SK-N-SH (cell line): Measurements from ENCODE around the gene NPAS3. TPM values are rescaled to one million over a fixed set of nuclear protein-coding genes. Genes with fewer than 3 reads are reported as not detected.

Experiments
- CTCF ChIA-PET: fragments of 300-600, 350-600 bp; formaldehyde crosslinking; extraction: SDS; loops from one replicate; lab custom pipeline; 2021; lab: Yijun Ruan, JAX
- POLR2A ChIA-PET: fragments of 350-600 bp; sonication (Branson Sonifier 250); formaldehyde crosslinking; extraction: SDS; loops from one replicate; lab custom pipeline; 2020; ENCODE audit warnings: antibody characterized with exemption, inconsistent platforms; lab: Yijun Ruan, JAX
- DNase-seq: peaks from one replicate; pipeline ENCODE4 v3.0.0; 2012
- H2AFZ ChIP-seq: fragments of 200-600 bp; sonication (generic); 2 replicates; pipeline ENCODE4 v1.8.1; 2016; ENCODE audit warnings: antibody characterized with exemption, mild to moderate bottlenecking, low read depth
- H3F3A ChIP-seq: fragments of 200-600 bp; sonication (generic); replicated peaks from 2 replicates; pipeline ENCODE3; 2016; ENCODE audit warnings: antibody characterized with exemption, mild to moderate bottlenecking; ENCODE audit not compliant: insufficient read depth
- H3K27ac ChIP-seq, 2 experiments: fragments of 200-500 bp in 1 of 2; fragments of 200-600 bp in 1 of 2; sonication (Bioruptor generic) in 1 of 2; sonication (generic), shearing (Covaris generic) in 1 of 2; 2 replicates each; pipeline versions ENCODE4 v1.5.1 to v1.6.1; 2014 to 2016; ENCODE audit warnings: low read depth in 2 of 2, inconsistent platforms in 1 of 2, low read length in 1 of 2, mild to moderate bottlenecking in 1 of 2, mixed read lengths in 1 of 2
- H3K27me3 ChIP-seq: fragments of 200-600 bp; sonication (generic), shearing (Covaris generic); 2 replicates; pipeline ENCODE4 v1.6.1; 2016; ENCODE audit warnings: mixed run types; ENCODE audit not compliant: insufficient read depth
- H3K36me3 ChIP-seq, 2 experiments: fragments of 200-500 bp in 1 of 2; fragments of 200-600 bp in 1 of 2; sonication (Bioruptor generic) in 1 of 2; sonication (generic) in 1 of 2; replicated peaks in 1 of 2; 2 replicates each; pipeline versions ENCODE3 to v1.5.1; 2014 to 2016; ENCODE audit warnings: low read length in 1 of 2, mild to moderate bottlenecking in 1 of 2; ENCODE audit not compliant: insufficient read depth in 2 of 2, control insufficient read depth in 1 of 2
- H3K4me1 ChIP-seq, 2 experiments: fragments of 200-500 bp in 1 of 2; fragments of 200-600 bp in 1 of 2; sonication (Bioruptor generic) in 1 of 2; sonication (generic), shearing (Covaris generic) in 1 of 2; 2 replicates each; pipeline versions ENCODE4 v1.5.1 to v1.6.1; 2014 to 2016; ENCODE audit warnings: low read depth in 1 of 2, low read length in 1 of 2, mixed run types in 1 of 2; ENCODE audit not compliant: insufficient read depth in 2 of 2, control insufficient read depth in 1 of 2
- H3K4me2 ChIP-seq: fragments of 200-600 bp; sonication (generic), shearing (Covaris generic); 2 replicates; pipeline ENCODE4 v1.6.1; 2017; ENCODE audit warnings: mixed run types
- H3K4me3 ChIP-seq, 2 experiments: fragments of 200-500 bp in 1 of 2; fragments of 200-600 bp in 1 of 2; sonication (Bioruptor generic) in 1 of 2; sonication (generic), shearing (Covaris generic) in 1 of 2; 2 replicates each; pipeline versions ENCODE4 v1.5.1 to v1.8.1; 2014 to 2016; ENCODE audit warnings: low read depth in 2 of 2, inconsistent platforms in 1 of 2, low read length in 1 of 2, mild to moderate bottlenecking in 1 of 2, mixed read lengths in 1 of 2, moderate library complexity in 1 of 2
- H3K79me2 ChIP-seq: fragments of 200-600 bp; sonication (generic); 2 replicates; pipeline ENCODE4 v1.8.1; 2017; ENCODE audit warnings: mild to moderate bottlenecking; ENCODE audit not compliant: insufficient read depth
- H3K9ac ChIP-seq: fragments of 200-600 bp; sonication (generic); 2 replicates; pipeline ENCODE4 v1.6.1; 2017; ENCODE audit warnings: mixed run types
- H3K9me2 ChIP-seq: fragments of 200-600 bp; sonication (generic); 2 replicates; pipeline ENCODE4 v1.6.1; 2017; ENCODE audit warnings: mixed run types
- H3K9me3 ChIP-seq: fragments of 200-600 bp; sonication (generic); 2 replicates; pipeline ENCODE4 v1.6.1; 2017; ENCODE audit warnings: mixed run types, mild to moderate bottlenecking, moderate library complexity
- H4K20me1 ChIP-seq: fragments of 200-600 bp; sonication (generic); 2 replicates; pipeline ENCODE4 v1.6.1; 2017; ENCODE audit warnings: mild to moderate bottlenecking, mixed run types; ENCODE audit not compliant: insufficient read depth
- CHD2 ChIP-seq: fragments of 150-350 bp; IDR thresholded peaks from 2 replicates; pipeline ENCODE4 v1.6.1; 2018; ENCODE audit warnings: low read length; ENCODE audit not compliant: partially characterized antibody
- FOXM1 ChIP-seq: IDR thresholded peaks from 2 replicates; pipeline ENCODE4 v1.4.0; 2012; ENCODE audit warnings: low read depth, mild to moderate bottlenecking
- GABPA ChIP-seq: IDR thresholded peaks from 2 replicates; pipeline ENCODE4 v1.4.0; 2012; ENCODE audit warnings: low read depth, mild to moderate bottlenecking
- PBX3 ChIP-seq: IDR thresholded peaks from 2 replicates; pipeline ENCODE4; 2012
- POLR2AphosphoS5 ChIP-seq: IDR thresholded peaks from 2 replicates; pipeline ENCODE4 v1.6.1; 2012; ENCODE audit warnings: low read depth, low read length
- REST ChIP-seq: IDR thresholded peaks from 2 replicates; pipeline ENCODE4 v1.6.1; 2012; ENCODE audit warnings: mild to moderate bottlenecking, low read depth, low read length, moderate library complexity
- TCF12 ChIP-seq: IDR thresholded peaks from 2 replicates; pipeline ENCODE4 v1.4.0; 2012
- TEAD4 ChIP-seq: IDR thresholded peaks from 2 replicates; pipeline ENCODE4 v1.4.0; 2012; ENCODE audit warnings: mild to moderate bottlenecking, borderline replicate concordance; ENCODE audit not compliant: insufficient read depth
- USF2 ChIP-seq: fragments of 150-350 bp; IDR thresholded peaks from 2 replicates; pipeline ENCODE4 v1.6.1; 2017; ENCODE audit warnings: antibody characterized with exemption, low read length, low read depth, borderline replicate concordance
- WGBS: methylation state at CpG from one replicate; pipeline ENCODE4 v1.1.6; 2017; ENCODE audit warnings: low lambda C conversion rate; 5-methylcytosine and 5-hydroxymethylcytosine counted together
- polyA plus RNA-seq, 3 experiments: library from polyadenylated mRNA; depleted of rRNA; stranded (reverse); fragments of >200 nt; gene quantifications; 2 replicates each; pipeline ENCODE4 v1.2.3, GENCODE V29; 2012
- TF ChIP-seq, protein P1 (sequence below): IDR thresholded peaks from 2 replicates; pipeline ENCODE4 v1.4.0; 2012; ENCODE audit warnings: low read depth, borderline replicate concordance

Gene NPAS3
- polyA plus RNA-seq, 1 of the 3 experiments (the other 2 are of a cell fraction) = 4.3 TPM

GRCh38 chr14:33847066-33847465 is 908.4 kb downstream of the NPAS3 start:
- H2AFZ ChIP-seq = no peak overlapping the region
- no peaks in the 10 kb centered on the region for H3K79me2 ChIP-seq
- no peaks in the 10 kb centered on the region for H3K9me3 ChIP-seq
- WGBS = 67% methylated on average over 1 of the region's 1 CpG
- no peak overlapping the region for H3K9ac ChIP-seq
- no peaks in the 10 kb centered on the region for H3K9me2 ChIP-seq
- no peaks in the 10 kb centered on the region for H3K4me1 ChIP-seq
- H3K27ac ChIP-seq = no peak overlapping the region
- H3F3A ChIP-seq = no peaks in the 10 kb centered on the region
- DNase-seq = no peak
- no peak overlapping the region for H3K4me2 ChIP-seq
- ChIA-PET CTCF (interaction anchor here (1.1 to 16.4 kb wide), 4 partner anchors 8 to 485 kb away, joined by 4 to 337 read pairs (median 18); no protein-coding TSS in a partner anchor), POLR2A (no interaction called here)
- H4K20me1 ChIP-seq = no peaks in the 10 kb centered on the region
- no peak overlapping the region for H3K4me3 ChIP-seq
- no peaks in the 10 kb centered on the region for H3K36me3 ChIP-seq
- TF ChIP-seq, protein P1, sequence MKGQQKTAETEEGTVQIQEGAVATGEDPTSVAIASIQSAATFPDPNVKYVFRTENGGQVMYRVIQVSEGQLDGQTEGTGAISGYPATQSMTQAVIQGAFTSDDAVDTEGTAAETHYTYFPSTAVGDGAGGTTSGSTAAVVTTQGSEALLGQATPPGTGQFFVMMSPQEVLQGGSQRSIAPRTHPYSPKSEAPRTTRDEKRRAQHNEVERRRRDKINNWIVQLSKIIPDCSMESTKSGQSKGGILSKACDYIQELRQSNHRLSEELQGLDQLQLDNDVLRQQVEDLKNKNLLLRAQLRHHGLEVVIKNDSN = no peak
- peak; percentile 46 for TF ChIP-seq TCF12
- peaks cover 6% of the 10 kb centered on the region; the same call in 1 of the 2 replicates for H3K27me3 ChIP-seq

GRCh38 chr14:33848009-33848408 is 909.3 kb downstream of the NPAS3 start:
- H3K9ac ChIP-seq = no peak overlapping the region
- no peaks in the 10 kb centered on the region for H3K9me3 ChIP-seq
- TF ChIP-seq FOXM1 (no peak), POLR2AphosphoS5 (no peak), GABPA (no peak), TEAD4 (no peak), CHD2 (no peak), PBX3 (no peak), REST (no peak), USF2 (no peak)
- TF ChIP-seq, all 33 proteins: peak for 0
- ChIA-PET POLR2A (no interaction called here), CTCF (interaction anchor here (0.8 to 16.4 kb wide), 7 partner anchors 9 to 256 kb away, joined by 3 to 337 read pairs (median 4); no protein-coding TSS in a partner anchor)
- Histone ChIP-seq H3K4me2 (no peak overlapping the region), H3K27ac (no peak overlapping the region), H3K9me2 (no peaks in the 10 kb centered on the region), H3K4me1 (no peaks in the 10 kb centered on the region), H3K4me3 (no peak overlapping the region), H3K79me2 (no peaks in the 10 kb centered on the region), H3K27me3 (peaks cover 6% of the 10 kb centered on the region; the same call in 1 of the 2 replicates), H3K36me3 (no peaks in the 10 kb centered on the region), H3F3A (no peaks in the 10 kb centered on the region), H4K20me1 (no peaks in the 10 kb centered on the region), H2AFZ (no peak overlapping the region)
- WGBS = 78% methylated on average over 5 of the region's 5 CpGs
- DNase-seq = no peak
